Activated CD8-positive, alpha-beta memory T cell treated with anti-CD3 and anti-CD28 coated beads for 24 hours (primary cell): ENCODE measurements around the gene SIX5.
"Not testable (repeated sequence)": the region's sequence is repeated elsewhere in the genome, so short reads cannot be mapped to it uniquely, and the experiment has no call there.

ENCODE experiments used
- DNase-seq: peaks from one replicate; pipeline ENCODE4 v3.0.0-alpha.2; 2020

Gene SIX5

GRCh38 chr19:45768984-45769782, at the start of gene SIX5:
TSS of gene SIX5 (minus strand) at chr19:45769252. CDS start at chr19:45768844, 408 bp downstream.
- DNase-seq, result peak; percentile 95

- no peak for DNase-seq
Observed at GRCh38 chr19:45817725-45818301, 48.8 kb upstream of the SIX5 start.

- peak; percentile 99 for DNase-seq
Observed at GRCh38 chr19:45817010-45817724, 48.1 kb upstream of the SIX5 start.

- no peak for DNase-seq
Observed at GRCh38 chr19:45816236-45817009, 47.4 kb upstream of the SIX5 start.

GRCh38 chr19:45815481-45816216, 46.6 kb upstream of the SIX5 start:
- no peak for DNase-seq

- no peak for DNase-seq
Observed at GRCh38 chr19:45814851-45815480, 45.9 kb upstream of the SIX5 start, which contains the start of gene RSPH6A. TSS of gene RSPH6A (minus strand) at chr19:45815308. CDS start at chr19:45815176, 132 bp downstream.

- DNase-seq, result peak; percentile 59
Observed at GRCh38 chr19:45814166-45814780, 45.2 kb upstream of the SIX5 start.

GRCh38 chr19:45812297-45812696, 43.2 kb upstream of the SIX5 start:
- no peak for DNase-seq

GRCh38 chr19:45809643-45810159, 40.6 kb upstream of the SIX5 start:
- DNase-seq, result no peak

GRCh38 chr19:45805719-45806118, 36.7 kb upstream of the SIX5 start:
- DNase-seq, result no peak

GRCh38 chr19:45804959-45805230, 35.8 kb upstream of the SIX5 start:
- DNase-seq, result no peak

- DNase-seq, result no peak
Observed at GRCh38 chr19:45804140-45804958, 35.3 kb upstream of the SIX5 start.

GRCh38 chr19:45801603-45802175, 32.6 kb upstream of the SIX5 start:
- DNase-seq, result no peak

GRCh38 chr19:45800070-45800553, 31.1 kb upstream of the SIX5 start:
- DNase-seq, result no peak

- DNase-seq, result not testable (repeated sequence)
Observed at GRCh38 chr19:45799541-45799940, 30.5 kb upstream of the SIX5 start.

- peak; percentile 87 for DNase-seq
Observed at GRCh38 chr19:45798995-45799517, 30.0 kb upstream of the SIX5 start.

- DNase-seq, result no peak
Observed at GRCh38 chr19:45794627-45795026, 25.6 kb upstream of the SIX5 start.

GRCh38 chr19:45793876-45794275, 24.8 kb upstream of the SIX5 start:
- no peak for DNase-seq

GRCh38 chr19:45793178-45793564, 24.1 kb upstream of the SIX5 start:
- DNase-seq, result no peak
